A673 (cell line): ENCODE data around the gene UBE2R2.

Experiments used
- CTCF ChIP-seq: fragments of 300-800, 200-600 bp; sonication (generic); conservative IDR thresholded peaks from 2 replicates; pipeline ENCODE4 v1.5.1; 2017; ENCODE audit warnings: low read depth, mild to moderate bottlenecking, antibody characterized with exemption, low read length, moderate library complexity, mixed read lengths
- EZH2 ChIP-seq: fragments of 200-600 bp; sonication (generic); IDR thresholded peaks from 2 replicates; pipeline ENCODE4 v1.6.1; 2017; ENCODE audit warnings: borderline replicate concordance, low read depth, mild to moderate bottlenecking, mixed read lengths, antibody characterized with exemption, low read length; ENCODE audit not compliant: poor library complexity, severe bottlenecking

DNA sequence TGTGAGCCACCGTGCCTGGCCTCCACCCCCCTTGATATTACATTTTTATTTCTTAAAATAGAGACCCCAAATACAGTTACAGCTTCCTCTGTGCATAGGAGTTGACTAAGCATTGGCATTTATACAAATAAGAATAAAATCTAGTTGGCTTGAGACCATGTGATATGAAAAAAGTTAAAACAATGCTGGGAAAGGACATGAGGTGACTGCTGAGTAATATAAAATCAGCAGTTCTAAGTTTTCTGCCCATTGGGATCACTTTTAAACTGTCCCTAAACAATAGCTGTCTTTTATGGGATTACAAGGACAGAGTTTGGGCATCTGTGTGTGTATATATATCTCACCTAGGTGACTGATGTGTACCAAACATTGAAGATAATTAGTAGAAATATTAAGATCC lies 96.6 kb downstream of the UBE2R2 start:
- no peak for TF ChIP-seq CTCF
- TF ChIP-seq EZH2, result no peak
